Glomerular endothelial cell (primary cell): ENCODE data around the gene GATAD2A. TPM values are rescaled to one million over a fixed set of nuclear protein-coding genes. Genes with fewer than 3 reads are reported as not detected.

Source experiments
- total RNA-seq: library from RNA; depleted of rRNA; stranded (reverse); fragments of >200 nt; gene quantifications from 2 replicates; pipeline ENCODE4 v1.2.3, GENCODE V29; 2015

GATAD2A gene
- total RNA-seq, 1 donor from 2014 or later: 102 TPM

Other genes with a start within 250 kb of the GATAD2A start
- gene MEF2B, start 235.4 kb upstream of the GATAD2A start, total RNA-seq: not detected in 2 replicates
- 20.7 and 29.3 TPM in 2 replicates for gene BORCS8, start 213.5 kb upstream of the GATAD2A start, total RNA-seq
- 89.3 and 109 TPM in 2 replicates for gene RFXANK, start 213.4 kb upstream of the GATAD2A start, total RNA-seq
- 3.1 and 8.5 TPM in 2 replicates for gene NR2C2AP, start 202.3 kb upstream of the GATAD2A start, total RNA-seq
- not detected in 2 replicates for gene NCAN, start 193.7 kb upstream of the GATAD2A start, total RNA-seq
- not detected in 2 replicates for gene TM6SF2, start 132.4 kb upstream of the GATAD2A start, total RNA-seq
- 43.7 and 45.8 TPM in 2 replicates for gene SUGP1, start 85.2 kb upstream of the GATAD2A start, total RNA-seq
- 34.3 and 46.0 TPM in 2 replicates for gene MAU2, start 84.8 kb upstream of the GATAD2A start, total RNA-seq
- gene TSSK6, start 109.9 kb downstream of the GATAD2A start, total RNA-seq: 0.92 and 1.7 TPM in 2 replicates
- 60.2 and 111 TPM in 2 replicates for gene NDUFA13, start 110.5 kb downstream of the GATAD2A start, total RNA-seq
- gene YJEFN3, start 123.2 kb downstream of the GATAD2A start, total RNA-seq: 0.53 TPM in 1 of 2 replicates, not detected in the other
- gene CILP2, start 132.6 kb downstream of the GATAD2A start, total RNA-seq: not detected in 2 replicates
- gene PBX4, start 213.0 kb downstream of the GATAD2A start, total RNA-seq: 0.19 TPM in 1 of 2 replicates, not detected in the other
- gene LPAR2, start 222.5 kb downstream of the GATAD2A start, total RNA-seq: 6.2 and 7.5 TPM in 2 replicates
- 13.6 and 22.5 TPM in 2 replicates for gene GMIP, start 238.0 kb downstream of the GATAD2A start, total RNA-seq